Thymus (tissue), 11 donors: Measurements from ENCODE around the gene ZC2HC1C. TPM values are rescaled to one million over a fixed set of nuclear protein-coding genes. Genes with fewer than 3 reads are reported as not detected.

ENCODE experiments used
- DNase-seq, 9 donors: peaks; one replicate each; pipeline ENCODE4 v3.0.0-alpha.2; 2013; ENCODE audit warnings: low spot score in 9 of 9, low read depth in 6 of 9, missing footprints in 1 of 9
- H3K27ac ChIP-seq, 2 donors: one replicate each; pipeline ENCODE4 v1.5.1; 2013; ENCODE audit warnings: control low read depth in 1 of 2, low read depth in 1 of 2, low read length in 1 of 2, mild to moderate bottlenecking in 1 of 2, moderate library complexity in 1 of 2
- H3K27me3 ChIP-seq, 2 donors: one replicate each; pipeline ENCODE4 v1.5.1; 2013; ENCODE audit warnings: low read length in 1 of 2; ENCODE audit not compliant: control insufficient read depth in 2 of 2, insufficient read depth in 1 of 2
- H3K36me3 ChIP-seq, 2 donors: one replicate each; pipeline ENCODE4 v1.5.1; 2013; ENCODE audit warnings: low read length in 1 of 2, mild to moderate bottlenecking in 1 of 2, moderate library complexity in 1 of 2; ENCODE audit not compliant: control insufficient read depth in 2 of 2, insufficient read depth in 2 of 2
- H3K4me1 ChIP-seq, 2 donors: one replicate each; pipeline ENCODE4 v1.5.1; 2013; ENCODE audit warnings: low read length in 2 of 2; ENCODE audit not compliant: control insufficient read depth in 2 of 2, insufficient read depth in 2 of 2
- H3K4me3 ChIP-seq, 2 donors: one replicate each; pipeline ENCODE4 v1.5.1; 2013; ENCODE audit warnings: low read length in 2 of 2, control low read depth in 1 of 2, mild to moderate bottlenecking in 1 of 2
- H3K9me3 ChIP-seq, 2 donors: one replicate each; pipeline ENCODE4 v1.5.1; 2013; ENCODE audit warnings: low read length in 1 of 2, mild to moderate bottlenecking in 1 of 2; ENCODE audit not compliant: control insufficient read depth in 2 of 2, insufficient read depth in 1 of 2
- WGBS: extraction: QIAGEN DNeasy Blood & Tissue Kit; methylation state at CpG from one replicate; pipeline ENCODE4 v1.1.7; 2013; 5-methylcytosine and 5-hydroxymethylcytosine counted together
- polyA plus RNA-seq: library from polyadenylated mRNA; stranded (reverse); fragments of 200-250 nt; gene quantifications from one replicate; pipeline ENCODE4 v1.2.3, GENCODE V29; 2013
- total RNA-seq: library from RNA; stranded (reverse); fragments of 120-200 nt; gene quantifications from one replicate; pipeline ENCODE4 v1.2.4, GENCODE V29; 2013
- donor health status: healthy.

Gene ZC2HC1C
- total and polyA plus RNA-seq, 2 donors, result 1.7 to 7.2 TPM

GRCh38 chr14:75127903-75128595, 58.6 kb downstream of the ZC2HC1C start:
- Histone ChIP-seq H3K27me3 (no peaks in the 10 kb centered on the region), H3K9me3 (no peaks in the 10 kb centered on the region), H3K4me3 (peak overlapping the region in 1 of 2 donors; percentile 94), H3K4me1 (peaks cover 7 to 10% of the 10 kb centered on the region in 2 donors), H3K27ac (no peak overlapping the region), H3K36me3 (peaks cover 0 to 6% of the 10 kb centered on the region in 2 donors)
- WGBS, result 84% methylated on average over 10 of the region's 10 CpGs
- no peak for DNase-seq

DNA sequence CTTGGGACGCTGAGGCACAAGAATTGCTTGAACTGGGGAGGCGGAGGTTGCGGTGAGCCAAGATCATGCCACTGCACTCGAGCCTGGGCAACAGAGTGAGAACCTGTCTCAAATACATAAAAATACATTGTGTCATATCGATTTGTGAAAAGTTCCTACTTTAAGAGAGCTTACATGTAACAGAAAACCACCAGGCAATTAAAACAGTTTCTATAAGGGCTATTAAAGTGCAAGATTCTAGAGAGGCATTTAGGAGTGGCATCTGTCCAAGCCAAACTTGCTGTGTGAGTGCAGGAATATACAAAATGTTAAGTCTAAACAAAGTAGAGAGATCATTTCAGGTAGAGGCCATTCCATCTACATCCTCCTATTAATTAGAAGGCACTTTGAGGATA, 59.2 kb downstream of the ZC2HC1C start:
- no peaks in the 10 kb centered on the region for H3K9me3 ChIP-seq
- no peaks in the 10 kb centered on the region for H3K27me3 ChIP-seq
- H3K4me3 ChIP-seq, result no peak overlapping the region
- H3K36me3 ChIP-seq, result peaks cover 0 to 9% of the 10 kb centered on the region in 2 donors
- H3K27ac ChIP-seq, result no peak overlapping the region
- H3K4me1 ChIP-seq, result peaks cover 7 to 10% of the 10 kb centered on the region in 2 donors
- DNase-seq, result no peak
- 95% methylated on average over 5 of the region's 5 CpGs for WGBS

Other genes starting within 250 kb of the ZC2HC1C start
- gene PROX2, start 193.5 kb upstream of the ZC2HC1C start, total RNA-seq, result 0.14 TPM
- gene PROX2, start 193.5 kb upstream of the ZC2HC1C start, polyA plus RNA-seq, result 0.09 TPM
- 29.8 TPM for gene DLST, start 187.7 kb upstream of the ZC2HC1C start, total RNA-seq
- 49.4 TPM for gene DLST, start 187.7 kb upstream of the ZC2HC1C start, polyA plus RNA-seq
- 3.4 TPM for gene RPS6KL1, start 146.4 kb upstream of the ZC2HC1C start, total RNA-seq
- gene RPS6KL1, start 146.4 kb upstream of the ZC2HC1C start, polyA plus RNA-seq, result 0.91 TPM
- gene PGF, start 114.0 kb upstream of the ZC2HC1C start, total RNA-seq, result 7.0 TPM
- gene PGF, start 114.0 kb upstream of the ZC2HC1C start, polyA plus RNA-seq, result 7.5 TPM
- 52.7 TPM for gene EIF2B2, start 66.7 kb upstream of the ZC2HC1C start, total RNA-seq
- gene EIF2B2, start 66.7 kb upstream of the ZC2HC1C start, polyA plus RNA-seq, result 28.3 TPM
- gene MLH3, start 18.2 kb upstream of the ZC2HC1C start, total RNA-seq, result 22.8 TPM
- gene MLH3, start 18.2 kb upstream of the ZC2HC1C start, polyA plus RNA-seq, result 20.5 TPM
- 24.8 TPM for gene ACYP1, start 5.6 kb upstream of the ZC2HC1C start, total RNA-seq
- 49.9 TPM for gene ACYP1, start 5.6 kb upstream of the ZC2HC1C start, polyA plus RNA-seq
- gene NEK9, start 57.4 kb downstream of the ZC2HC1C start, total RNA-seq, result 17.6 TPM
- 62.1 TPM for gene NEK9, start 57.4 kb downstream of the ZC2HC1C start, polyA plus RNA-seq
- 146 TPM for gene TMED10, start 107.0 kb downstream of the ZC2HC1C start, total RNA-seq
- gene TMED10, start 107.0 kb downstream of the ZC2HC1C start, polyA plus RNA-seq, result 122 TPM
- gene FOS, start 209.2 kb downstream of the ZC2HC1C start, total RNA-seq, result 143 TPM
- 253 TPM for gene FOS, start 209.2 kb downstream of the ZC2HC1C start, polyA plus RNA-seq